Neural crest cell (in vitro differentiated cells): Measurements from ENCODE around the gene MYO1B. TPM values are rescaled to one million over a fixed set of nuclear protein-coding genes. Genes with fewer than 3 reads are reported as not detected.
"Not testable (repeated sequence)": the region's sequence is repeated elsewhere in the genome, so short reads cannot be mapped to it uniquely, and the experiment has no call there.

Experiments
- DNase-seq: peaks from one replicate; pipeline ENCODE4 v3.0.0; 2021; ENCODE audit warnings: low read depth, mixed read lengths, low spot score
- H3K27ac Mint-ChIP-seq: one replicate; pipeline ENCODE4 v1.8.0; 2021; ENCODE audit warnings: mild to moderate bottlenecking, mixed read lengths; ENCODE audit not compliant: unreplicated experiment
- H3K27me3 Mint-ChIP-seq: 2 replicates; pipeline ENCODE4 v1.8.0; 2021; ENCODE audit warnings: low read depth, mild to moderate bottlenecking, mixed read lengths
- H3K36me3 Mint-ChIP-seq: 2 replicates; pipeline ENCODE4 v1.8.0; 2021; ENCODE audit warnings: low read depth, mild to moderate bottlenecking, mixed read lengths
- H3K4me1 Mint-ChIP-seq: 2 replicates; pipeline ENCODE4 v1.8.0; 2021; ENCODE audit warnings: mixed read lengths
- H3K4me3 Mint-ChIP-seq: one replicate; pipeline ENCODE4 v1.8.0; 2021; ENCODE audit warnings: mild to moderate bottlenecking, mixed read lengths
- H3K9me3 Mint-ChIP-seq: 2 replicates; pipeline ENCODE4 v1.8.0; 2021; ENCODE audit warnings: mixed read lengths
- total RNA-seq: library from RNA; stranded (reverse); gene quantifications from 2 replicates; pipeline ENCODE4 v1.2.1, GENCODE V29; 2021
- TF ChIP-seq, protein P1 (sequence below): fragments of 200-600 bp; sonication (generic); conservative IDR thresholded peaks from 2 replicates; pipeline ENCODE4 v1.5.0; 2021; ENCODE audit warnings: antibody characterized with exemption, mild to moderate bottlenecking

The MYO1B gene
- total RNA-seq, 1 donor from 2014 or later, result 116 TPM

DNA sequence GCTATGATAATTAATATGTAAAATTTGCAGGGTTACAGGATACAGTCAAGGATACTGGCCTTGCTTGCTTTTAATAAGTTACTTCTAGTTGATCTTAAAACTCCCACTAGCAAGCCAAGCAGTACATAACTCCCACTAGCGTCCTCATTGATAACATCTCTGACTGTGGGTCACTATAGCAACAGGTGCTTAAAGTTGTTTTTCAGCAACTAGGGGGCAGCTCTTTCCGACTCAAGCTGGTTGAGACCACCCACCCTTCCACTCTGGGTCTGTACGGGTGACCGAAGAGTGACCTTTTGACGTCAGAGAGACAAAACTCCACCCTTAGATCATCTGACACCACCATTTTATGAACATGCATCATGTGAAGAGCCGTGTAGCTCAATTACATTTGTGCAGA lies 208.6 kb downstream of the MYO1B start:
- no peak for DNase-seq
- no peak overlapping the region for H3K27ac Mint-ChIP-seq
- H3K4me3 Mint-ChIP-seq, result no peak overlapping the region
- no peaks in the 10 kb centered on the region for H3K27me3 Mint-ChIP-seq
- H3K4me1 Mint-ChIP-seq, result no peaks in the 10 kb centered on the region
- H3K36me3 Mint-ChIP-seq, result peaks cover 7% of the 10 kb centered on the region
- H3K9me3 Mint-ChIP-seq, result peaks cover 12% of the 10 kb centered on the region
- TF ChIP-seq, protein P1, sequence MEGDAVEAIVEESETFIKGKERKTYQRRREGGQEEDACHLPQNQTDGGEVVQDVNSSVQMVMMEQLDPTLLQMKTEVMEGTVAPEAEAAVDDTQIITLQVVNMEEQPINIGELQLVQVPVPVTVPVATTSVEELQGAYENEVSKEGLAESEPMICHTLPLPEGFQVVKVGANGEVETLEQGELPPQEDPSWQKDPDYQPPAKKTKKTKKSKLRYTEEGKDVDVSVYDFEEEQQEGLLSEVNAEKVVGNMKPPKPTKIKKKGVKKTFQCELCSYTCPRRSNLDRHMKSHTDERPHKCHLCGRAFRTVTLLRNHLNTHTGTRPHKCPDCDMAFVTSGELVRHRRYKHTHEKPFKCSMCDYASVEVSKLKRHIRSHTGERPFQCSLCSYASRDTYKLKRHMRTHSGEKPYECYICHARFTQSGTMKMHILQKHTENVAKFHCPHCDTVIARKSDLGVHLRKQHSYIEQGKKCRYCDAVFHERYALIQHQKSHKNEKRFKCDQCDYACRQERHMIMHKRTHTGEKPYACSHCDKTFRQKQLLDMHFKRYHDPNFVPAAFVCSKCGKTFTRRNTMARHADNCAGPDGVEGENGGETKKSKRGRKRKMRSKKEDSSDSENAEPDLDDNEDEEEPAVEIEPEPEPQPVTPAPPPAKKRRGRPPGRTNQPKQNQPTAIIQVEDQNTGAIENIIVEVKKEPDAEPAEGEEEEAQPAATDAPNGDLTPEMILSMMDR, result no peak

DNA sequence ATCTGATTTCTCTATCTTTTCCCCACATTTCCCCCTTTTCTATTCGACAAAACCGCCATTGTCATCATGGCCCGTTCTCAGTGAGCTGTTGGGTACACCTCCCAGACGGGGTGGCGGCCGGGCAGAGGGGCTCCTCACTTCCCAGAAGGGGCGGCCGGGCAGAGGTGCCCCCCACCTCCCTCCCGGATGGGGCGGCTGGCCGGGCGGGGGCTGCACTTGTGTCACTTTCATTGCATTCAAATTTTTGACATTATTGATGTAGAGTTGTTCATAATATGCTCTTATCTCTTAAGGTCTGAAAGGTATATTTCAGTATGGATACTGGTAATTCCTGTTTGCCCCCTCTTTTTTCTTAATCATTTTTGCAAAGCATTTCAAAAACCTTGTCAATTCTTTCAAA lies 211.3 kb downstream of the MYO1B start:
- not testable (repeated sequence) for DNase-seq, H3K27me3 Mint-ChIP-seq, H3K4me3 Mint-ChIP-seq, H3K4me1 Mint-ChIP-seq, H3K27ac Mint-ChIP-seq
- H3K9me3 Mint-ChIP-seq, result peaks cover 14% of the 10 kb centered on the region
- H3K36me3 Mint-ChIP-seq, result peaks cover 15% of the 10 kb centered on the region

DNA sequence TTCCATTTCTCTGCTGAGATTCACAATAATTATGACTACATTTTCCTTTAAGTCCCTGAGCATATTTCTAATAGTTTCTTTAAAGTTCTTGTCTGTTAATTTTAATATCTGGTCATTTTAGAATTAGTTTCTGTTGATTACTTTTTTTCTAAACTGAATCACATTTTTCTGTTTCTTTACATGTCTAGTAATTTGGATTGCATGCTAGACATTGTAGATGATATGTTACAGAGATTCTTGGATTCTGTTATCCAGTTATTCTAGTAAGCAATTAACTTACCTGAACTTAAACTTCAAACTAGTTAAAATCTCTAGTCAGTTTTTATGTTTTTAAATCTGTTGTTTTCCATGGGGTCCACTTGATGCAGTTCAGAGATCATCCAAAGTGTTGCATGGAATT lies 214.0 kb downstream of the MYO1B start:
- H3K27me3 Mint-ChIP-seq, result no peaks in the 10 kb centered on the region
- H3K4me1 Mint-ChIP-seq, result peaks cover 15% of the 10 kb centered on the region
- peaks cover 12% of the 10 kb centered on the region for H3K9me3 Mint-ChIP-seq
- H3K27ac Mint-ChIP-seq, result no peak overlapping the region
- TF ChIP-seq, protein P1, result no peak
- H3K36me3 Mint-ChIP-seq, result peaks cover 13% of the 10 kb centered on the region
- no peak for DNase-seq
- no peak overlapping the region for H3K4me3 Mint-ChIP-seq

DNA sequence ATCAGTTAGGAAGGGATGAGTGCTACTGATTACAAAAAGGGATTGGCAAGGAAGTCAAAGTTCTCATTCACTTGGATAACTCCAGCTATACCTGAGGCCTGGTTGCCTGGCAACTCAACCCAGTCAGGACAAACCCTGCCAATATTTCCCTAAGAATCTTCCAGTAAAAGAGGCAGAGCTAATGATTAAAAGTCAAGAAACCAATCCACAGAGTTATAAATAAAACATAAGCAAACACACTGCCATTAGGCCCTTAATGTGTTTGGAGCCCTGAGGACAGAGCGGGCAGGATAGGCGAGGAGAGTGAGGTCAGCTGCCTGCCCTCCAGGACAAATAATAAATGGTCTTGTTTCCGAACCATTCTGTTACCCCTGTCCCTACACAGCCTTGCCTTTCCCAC lies 217.2 kb downstream of the MYO1B start:
- H3K27ac Mint-ChIP-seq, result peak overlapping the region; percentile 5
- no peak overlapping the region for H3K4me3 Mint-ChIP-seq
- H3K36me3 Mint-ChIP-seq, result peaks cover 13% of the 10 kb centered on the region
- TF ChIP-seq, protein P1, result no peak
- no peaks in the 10 kb centered on the region for H3K27me3 Mint-ChIP-seq
- DNase-seq, result no peak
- H3K4me1 Mint-ChIP-seq, result peaks cover 15% of the 10 kb centered on the region
- peaks cover 10% of the 10 kb centered on the region for H3K9me3 Mint-ChIP-seq

DNA sequence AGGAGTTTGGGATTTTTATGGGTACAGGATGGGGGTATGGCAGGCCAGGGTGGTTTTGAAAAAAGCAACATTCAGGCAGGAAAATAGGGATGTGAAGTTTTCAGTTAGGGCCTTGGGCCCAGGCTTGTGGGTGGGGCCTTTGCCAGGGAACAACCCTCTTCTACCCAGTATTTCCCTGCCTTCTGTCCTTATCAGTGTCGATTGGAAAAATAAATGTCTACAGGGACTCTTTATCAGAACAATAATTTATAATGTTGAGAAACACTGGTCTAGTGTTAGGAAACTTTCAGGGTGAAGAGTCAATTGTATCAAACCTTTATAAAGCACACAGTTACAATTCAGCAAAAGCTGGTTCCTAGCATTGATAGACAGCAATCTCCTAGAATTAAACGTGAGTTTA lies 218.6 kb downstream of the MYO1B start:
- Mint-ChIP-seq H3K27ac (no peak overlapping the region), H3K27me3 (no peaks in the 10 kb centered on the region), H3K9me3 (peaks cover 7% of the 10 kb centered on the region), H3K4me3 (no peak overlapping the region), H3K36me3 (peaks cover 8% of the 10 kb centered on the region), H3K4me1 (peaks cover 15% of the 10 kb centered on the region)
- DNase-seq, result no peak
- TF ChIP-seq, protein P1, result no peak

DNA sequence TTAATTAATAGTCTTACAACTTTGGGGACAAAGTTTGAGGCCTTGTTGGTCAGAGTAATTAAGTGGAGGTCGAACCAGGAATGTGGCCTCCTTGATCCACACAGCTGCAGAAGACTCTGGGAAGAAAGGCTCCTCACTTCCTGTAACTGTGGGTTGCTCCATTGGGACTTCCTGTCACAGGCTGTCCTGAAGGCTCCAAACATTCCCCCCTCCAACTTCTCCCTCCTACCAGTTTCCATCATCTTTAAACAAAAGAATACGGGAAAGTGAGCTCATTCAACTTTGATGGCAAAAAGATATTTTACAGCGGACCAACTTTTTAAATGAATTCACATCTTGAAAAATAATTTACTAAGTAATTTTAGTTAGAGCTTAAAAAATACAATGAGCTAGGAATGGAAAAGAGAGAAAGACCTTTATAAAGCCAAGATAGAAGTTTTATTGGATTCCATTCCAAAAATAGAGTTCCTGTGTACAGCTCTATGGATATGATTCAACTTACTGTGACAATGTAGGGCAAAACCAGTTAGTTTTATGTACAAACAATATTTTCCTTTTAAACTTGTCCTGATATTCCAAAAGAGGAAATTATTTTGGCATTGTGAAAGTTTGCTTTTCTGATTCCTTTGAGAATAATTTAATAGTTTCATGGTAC lies 220.7 kb downstream of the MYO1B start:
- Mint-ChIP-seq H3K4me1 (peaks cover 15% of the 10 kb centered on the region), H3K9me3 (peaks cover 2% of the 10 kb centered on the region), H3K36me3 (no peaks in the 10 kb centered on the region), H3K4me3 (no peak overlapping the region), H3K27ac (no peak overlapping the region), H3K27me3 (no peaks in the 10 kb centered on the region)
- TF ChIP-seq, protein P1, result no peak
- DNase-seq, result no peak
